NCI-H345 treated with DMSO at 0.1 percent for 48 hours (cell line): Measurements from ENCODE around the gene RABIF.

Experiments used
- DNase-seq: peaks from one replicate; lab custom pipeline; 2025; ENCODE audit not compliant: unreplicated experiment; lab: John Stamatoyannopoulos, UW

Gene RABIF

DNA sequence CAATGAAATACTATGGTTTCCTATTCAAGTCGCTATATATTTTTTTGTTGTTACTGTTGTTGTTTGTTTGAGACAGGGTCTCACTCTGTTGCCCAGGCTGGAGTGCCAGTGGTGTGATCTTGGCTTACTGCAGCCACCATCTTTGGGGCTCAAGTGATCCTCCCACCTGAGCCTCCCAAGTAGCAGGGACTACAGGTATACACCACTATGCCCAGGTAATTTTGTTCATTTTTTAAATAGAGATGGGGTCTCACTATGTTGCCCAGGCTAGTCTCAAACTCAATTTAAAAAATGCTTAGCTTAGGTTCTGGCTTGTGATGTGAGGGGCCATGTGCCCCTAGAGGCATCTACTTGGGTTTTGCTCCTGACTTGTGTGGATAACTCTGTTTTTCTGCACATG, 9.8 kb downstream of the RABIF start:
- DNase-seq, result no peak

GRCh38 chr1:202873026-202873425, 15.9 kb downstream of the RABIF start:
- no peak for DNase-seq

DNA sequence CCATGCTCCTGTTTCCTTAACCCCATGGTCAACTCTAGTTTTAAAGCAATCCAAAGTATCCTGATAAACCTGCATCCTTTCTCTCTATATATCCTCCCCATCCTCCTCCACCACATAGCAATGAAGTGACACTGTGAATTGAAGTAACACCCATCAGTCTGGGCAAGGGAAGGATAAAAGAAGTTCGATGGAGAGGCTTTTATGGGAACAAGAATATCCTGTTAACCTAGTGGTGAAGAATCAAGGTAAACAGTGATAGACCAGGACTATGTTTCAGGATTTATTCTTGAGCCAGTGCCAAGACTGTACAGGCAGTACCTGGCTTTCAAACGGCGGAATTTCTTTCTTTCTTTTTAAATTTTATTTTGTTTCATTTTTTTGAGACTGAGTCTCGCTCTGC, 17.6 kb downstream of the RABIF start:
- DNase-seq, result no peak

- DNase-seq, result no peak
Observed at GRCh38 chr1:202862679-202863560, 26.0 kb downstream of the RABIF start.

DNA sequence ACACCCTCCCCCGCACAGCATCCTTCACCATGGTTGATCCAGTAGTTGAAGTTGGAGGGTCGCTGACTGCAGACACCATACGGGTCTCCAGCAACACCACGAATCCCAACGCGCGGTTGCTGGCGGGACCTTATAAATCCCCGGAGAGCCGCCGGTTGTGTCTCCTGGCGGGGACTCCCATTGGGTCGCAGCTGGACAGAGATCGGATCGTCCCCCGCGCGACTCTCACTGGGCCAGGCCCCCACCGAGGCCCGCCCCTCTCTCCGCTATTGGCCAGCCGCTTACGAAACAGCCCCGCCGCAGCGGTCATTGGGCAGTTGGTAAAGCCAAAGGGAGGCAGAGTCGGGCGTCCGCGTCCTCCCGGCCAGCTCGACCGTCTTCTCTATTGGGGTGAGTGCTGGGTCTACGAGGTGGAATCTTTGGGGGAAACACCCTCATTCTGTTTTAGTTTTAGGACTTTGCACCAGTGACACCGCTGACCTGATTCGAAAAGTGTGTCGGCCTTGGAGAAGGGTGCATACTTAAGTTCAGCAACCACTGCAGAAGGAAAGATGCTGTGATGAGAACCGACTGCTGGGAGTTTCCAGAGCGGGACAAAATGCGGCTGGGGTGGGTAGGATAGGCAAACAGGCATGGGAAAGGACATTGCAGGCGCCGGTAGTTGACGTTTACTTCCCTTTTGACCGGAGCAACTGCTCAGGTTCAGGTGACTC, 27.4 kb downstream of the RABIF start:
- DNase-seq, result peak; percentile 84

DNA sequence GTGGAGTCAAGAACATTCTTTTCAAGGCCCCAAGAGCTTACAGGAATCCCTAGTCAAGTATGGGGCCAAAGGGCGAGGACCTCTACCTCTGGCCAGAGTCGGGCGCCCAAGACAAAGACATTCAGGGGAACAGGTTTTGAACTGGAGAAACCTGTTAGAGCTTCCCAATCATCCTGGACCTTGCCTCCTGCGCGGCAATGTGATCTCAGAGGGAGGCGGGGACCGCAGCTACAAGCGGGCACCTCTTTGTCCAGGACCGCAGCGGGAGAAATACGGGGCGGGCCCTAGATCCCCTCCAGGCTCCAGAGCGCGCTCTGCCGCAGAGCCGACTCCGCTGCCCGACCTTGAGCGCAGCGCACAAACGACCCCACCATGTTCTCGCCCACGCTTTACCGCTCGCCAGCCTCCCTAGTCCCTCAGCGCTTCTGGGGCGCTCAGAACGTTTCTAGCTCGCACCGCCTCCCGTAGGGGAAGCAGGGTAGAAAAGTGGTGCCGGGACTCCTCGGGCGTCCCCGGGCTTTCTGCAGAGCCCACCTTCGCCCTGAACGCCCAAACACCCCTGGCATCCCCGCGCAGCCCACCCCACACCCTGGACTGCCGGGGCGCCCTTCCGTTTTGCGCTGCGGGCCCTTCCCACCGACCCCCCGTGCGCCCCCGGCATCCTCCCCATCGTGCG, 28.1 kb downstream of the RABIF start:
- DNase-seq, result peak; percentile 47

GRCh38 chr1:202858789-202859414, 30.0 kb downstream of the RABIF start:
- DNase-seq, result no peak

GRCh38 chr1:202858331-202858730, 30.6 kb downstream of the RABIF start:
- no peak for DNase-seq

- DNase-seq, result no peak
Observed at GRCh38 chr1:202857136-202857610, 31.8 kb downstream of the RABIF start.

- DNase-seq, result no peak
Observed at GRCh38 chr1:202856014-202856413, 32.9 kb downstream of the RABIF start.

DNA sequence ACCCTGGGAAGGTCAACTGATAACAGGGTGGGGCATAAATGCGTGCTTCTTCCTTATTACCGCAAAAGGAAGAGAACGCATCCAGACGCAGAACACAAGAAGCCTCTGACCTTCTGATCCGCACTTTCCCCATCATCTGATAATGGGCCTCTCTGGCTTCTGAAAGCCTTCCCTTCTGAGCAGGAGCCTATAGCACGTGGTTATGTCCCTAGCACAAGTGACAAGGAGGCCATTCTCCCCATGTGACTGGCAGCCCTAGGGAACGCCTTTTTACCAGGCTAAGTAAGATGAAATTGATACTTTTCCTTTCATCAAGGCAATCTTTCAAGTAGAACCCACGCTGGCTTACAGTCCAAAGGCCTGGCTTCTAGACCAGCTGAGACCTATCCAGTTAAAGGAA, 34.2 kb downstream of the RABIF start:
- DNase-seq, result no peak

DNA sequence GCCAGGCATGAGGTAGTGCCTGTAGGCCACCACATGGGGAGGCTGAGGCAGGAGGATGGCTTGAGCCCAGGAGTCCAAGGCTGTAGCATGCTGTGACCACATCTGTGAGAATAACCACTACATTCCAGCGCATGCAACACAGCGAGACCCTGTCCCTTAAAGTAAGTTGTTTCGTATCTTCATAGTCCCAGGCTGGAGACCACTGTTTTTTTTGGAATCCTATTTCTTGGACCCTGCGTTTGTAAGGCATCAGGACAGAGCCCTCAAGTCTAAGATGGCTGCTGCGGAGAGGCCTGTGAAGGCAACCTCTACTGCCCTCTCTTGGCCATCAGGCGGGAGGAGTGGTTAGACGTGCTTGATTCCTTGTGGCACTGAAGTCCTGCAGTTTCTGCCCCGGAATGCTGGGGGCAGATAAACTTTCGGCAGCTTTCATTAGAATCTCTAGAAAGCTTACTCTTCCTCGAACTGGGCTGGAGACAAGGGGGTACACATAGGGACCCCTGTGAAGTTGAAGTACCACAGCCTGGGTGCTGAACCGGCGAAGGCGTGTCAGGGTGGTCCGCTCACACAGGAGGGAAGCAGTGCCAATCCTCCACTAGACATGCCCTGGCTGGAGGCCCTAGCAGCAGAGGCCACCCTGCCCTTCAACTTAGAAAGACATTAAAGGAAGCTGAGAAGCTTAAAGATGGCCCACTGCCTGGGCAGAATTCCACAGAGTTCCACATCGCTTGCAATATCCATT, 36.6 kb downstream of the RABIF start:
- no peak for DNase-seq

DNA sequence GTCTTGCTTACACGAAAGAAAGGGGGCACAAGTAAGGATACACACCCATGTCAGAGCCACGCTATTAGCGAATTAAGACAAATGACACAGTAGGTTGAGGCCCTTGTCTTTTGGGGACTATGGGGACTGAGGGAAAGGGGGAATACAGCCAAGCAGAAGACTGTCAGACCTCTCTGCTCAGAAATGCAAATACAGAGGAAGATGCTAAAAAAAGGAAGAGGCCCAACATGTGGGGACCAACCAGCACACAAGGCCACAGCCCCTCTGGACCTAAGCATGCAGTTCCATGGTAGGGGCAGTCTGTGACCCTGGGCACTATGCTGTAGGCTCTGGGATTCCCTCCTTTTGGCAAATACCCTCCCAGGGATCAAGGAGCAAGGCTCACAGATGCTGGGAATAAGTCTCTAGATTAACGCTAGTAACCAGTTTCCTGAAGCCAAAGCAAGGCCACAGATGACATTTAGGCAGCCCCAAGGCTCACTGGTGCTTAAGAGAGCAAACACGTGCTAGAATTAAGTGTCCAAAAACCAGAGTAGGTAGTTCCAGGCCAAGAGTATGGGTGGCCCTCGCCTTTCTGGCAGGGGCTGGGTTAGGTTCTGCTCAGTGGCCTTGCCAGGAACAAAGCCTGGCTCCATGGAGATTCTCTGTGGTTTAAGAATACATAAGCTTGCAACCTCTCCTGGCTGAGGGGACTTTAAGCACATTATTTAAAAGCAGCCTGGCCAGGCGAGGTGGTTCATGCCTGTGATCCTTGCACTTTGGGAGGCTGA, 38.2 kb downstream of the RABIF start:
- DNase-seq, result no peak

DNA sequence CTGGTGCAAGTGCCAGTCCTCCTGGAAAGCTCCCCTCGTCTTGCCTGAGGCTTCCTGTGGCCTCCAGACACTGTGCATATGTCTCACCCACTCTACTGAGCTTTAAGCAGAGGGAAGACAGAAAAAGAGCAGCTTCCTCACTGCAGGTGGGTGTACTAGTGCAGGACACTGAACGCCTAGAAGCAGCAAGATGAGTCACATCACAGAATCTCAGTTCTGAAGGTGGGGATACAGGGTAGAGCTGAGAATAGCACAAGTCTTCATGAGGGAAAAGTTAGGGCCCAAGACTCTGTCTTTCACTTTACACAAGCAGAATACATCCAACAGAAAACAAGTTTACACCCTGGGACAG, 40.8 kb downstream of the RABIF start:
- no peak for DNase-seq

DNA sequence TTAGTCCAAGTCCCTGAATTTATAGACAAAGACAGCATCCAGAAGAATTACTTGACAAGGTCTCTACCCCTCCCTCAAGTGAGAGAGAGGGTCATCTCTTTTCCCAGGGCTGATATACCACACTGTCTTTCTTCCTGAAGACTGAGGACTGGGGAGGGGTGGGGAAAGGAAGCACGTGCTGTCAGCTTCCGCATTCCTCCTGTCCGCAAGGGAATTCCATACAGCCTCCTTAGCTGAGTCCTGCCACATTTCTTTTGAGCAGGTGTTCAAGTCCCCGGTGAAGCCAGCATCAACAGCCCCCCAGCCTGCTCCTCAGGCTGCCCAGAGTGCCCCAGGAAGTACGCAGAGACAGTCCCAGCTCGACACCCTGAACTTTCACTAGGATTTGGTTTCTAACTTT, 44.0 kb downstream of the RABIF start:
- no peak for DNase-seq

- DNase-seq, result no peak
Observed at GRCh38 chr1:202844259-202844658, 44.7 kb downstream of the RABIF start.

DNA sequence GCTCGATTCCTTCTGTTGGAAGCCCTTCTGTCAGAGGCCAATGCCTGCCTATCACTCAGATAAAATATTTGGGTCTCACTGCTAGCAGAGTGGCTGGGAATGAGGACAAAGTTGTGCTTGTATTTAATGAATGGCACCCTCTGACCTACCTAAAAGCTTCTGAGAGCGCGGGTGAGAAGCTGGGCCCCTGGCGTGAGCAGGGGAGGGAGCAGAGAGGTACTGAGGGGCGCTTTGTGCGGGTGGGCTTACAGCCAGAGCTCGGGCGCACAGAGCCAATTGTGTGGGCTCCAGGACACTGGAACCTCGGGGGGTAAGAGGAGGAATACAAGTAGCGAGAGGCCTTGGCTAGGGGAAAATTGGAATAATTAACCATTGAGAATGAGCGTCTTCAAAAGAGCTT, 45.9 kb downstream of the RABIF start:
- no peak for DNase-seq

DNA sequence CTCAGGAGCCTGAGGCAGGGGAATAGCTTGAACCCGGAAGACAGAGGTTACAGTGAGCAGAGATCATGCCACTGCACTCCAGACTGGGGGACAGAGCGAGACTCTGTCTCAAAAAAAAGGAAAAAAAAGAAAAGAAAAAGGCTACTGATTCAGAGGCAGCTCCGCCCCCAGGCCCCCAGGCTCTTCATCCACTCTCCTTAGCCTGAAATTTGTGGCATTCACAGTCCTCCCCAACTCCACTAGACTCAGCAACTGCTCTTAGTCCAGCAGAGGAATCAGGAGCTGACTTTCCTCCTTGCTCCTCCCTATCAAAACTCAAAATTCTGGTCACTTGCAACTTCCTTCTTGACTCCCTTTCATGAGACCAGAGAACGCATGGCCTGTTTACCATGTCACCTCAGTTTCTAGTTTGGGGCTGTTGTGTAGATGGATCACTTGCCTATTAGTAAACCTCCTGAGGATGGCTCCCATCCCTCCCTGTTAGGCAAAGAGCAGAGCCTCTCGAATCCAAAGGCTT, 51.1 kb downstream of the RABIF start:
- no peak for DNase-seq

- no peak for DNase-seq
Observed at GRCh38 chr1:202836623-202837403, 52.1 kb downstream of the RABIF start.
